Measurements from ENCODE around the gene LCE1E.

The LCE1E gene

DNA sequence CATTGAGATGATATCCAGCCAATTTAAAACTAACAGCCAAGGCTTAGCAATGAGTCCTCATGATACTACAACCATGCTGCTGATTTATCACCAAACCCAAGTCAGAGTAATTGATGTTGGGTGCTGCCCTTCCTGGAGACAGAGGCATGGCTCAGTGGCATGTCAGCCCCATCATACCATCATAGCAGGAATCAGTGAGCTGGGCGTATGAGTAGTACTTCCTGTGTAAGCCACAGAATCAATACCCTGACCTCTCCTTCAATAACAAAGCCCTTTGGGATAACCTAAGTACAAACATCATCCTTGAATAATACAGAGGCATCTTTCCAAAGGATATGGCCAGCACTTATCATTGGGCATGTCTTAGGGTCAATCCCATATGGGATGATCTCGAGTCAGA lies 3.0 kb upstream of the LCE1E start:
- DNase-seq: no peak

DNA sequence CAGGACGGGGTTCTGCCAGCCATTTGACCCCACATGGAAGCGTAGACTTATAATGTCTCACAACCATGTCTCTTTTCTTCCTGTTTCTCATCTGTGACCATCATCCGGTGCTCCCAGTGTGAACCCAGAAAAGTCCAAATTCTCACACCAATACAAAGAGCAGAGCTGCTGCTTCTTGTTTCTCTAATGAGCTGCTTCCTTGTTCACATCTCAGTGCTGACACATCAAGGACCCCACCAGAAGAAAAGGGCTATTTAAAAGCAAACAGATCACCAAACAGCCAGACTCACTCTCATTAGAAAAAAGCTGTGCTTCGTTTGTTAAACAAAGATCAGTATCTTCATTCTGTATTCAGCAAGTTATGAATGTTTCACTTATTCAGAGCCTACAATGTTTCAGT lies 9.6 kb downstream of the LCE1E start:
- DNase-seq: no peak

DNA sequence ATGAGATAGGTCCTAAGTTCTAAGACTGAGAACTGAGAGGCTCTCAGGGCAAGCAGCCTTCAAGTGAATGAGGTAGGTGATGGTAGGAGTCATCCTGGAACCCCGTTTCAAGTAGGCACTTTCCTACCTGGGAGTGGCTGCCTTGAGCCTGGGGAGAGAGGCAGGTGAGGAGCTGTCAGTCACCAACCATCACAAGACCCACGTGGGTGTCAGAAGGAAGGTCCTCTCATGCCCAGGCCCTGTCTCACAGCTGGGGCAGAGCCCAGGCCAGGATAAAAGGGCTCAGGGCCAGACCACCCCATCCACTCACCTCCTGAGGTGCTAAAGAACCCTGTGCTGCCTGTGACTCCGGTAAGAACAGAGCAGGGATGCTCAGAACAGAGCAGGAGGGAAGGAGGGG lies 10.4 kb downstream of the LCE1E start, which contains the start of gene LCE1D:
Gene LCE1D (plus strand): TSS at position 301 of the 400 bp plus-strand sequence. CDS start 1,074 bp downstream, outside the sequence.
- DNase-seq: no peak

DNA sequence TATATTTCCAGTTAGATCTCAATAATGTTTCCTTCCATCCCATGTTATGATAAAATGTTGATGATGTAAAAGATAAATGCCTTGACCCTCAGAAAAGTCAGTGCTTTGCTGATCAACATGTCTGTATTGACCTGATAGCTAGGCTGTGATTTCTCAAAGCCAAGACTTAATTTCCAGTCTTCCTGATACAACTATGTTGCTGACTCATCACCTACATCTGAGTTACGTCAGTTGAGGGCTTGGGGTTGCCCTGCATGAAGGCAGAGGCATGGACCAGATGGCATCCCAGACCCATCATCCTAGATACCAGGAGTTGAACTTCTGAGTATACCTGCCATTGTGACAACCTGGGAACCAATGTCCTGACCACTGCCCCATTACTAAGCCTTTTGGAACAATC lies 15.3 kb downstream of the LCE1E start:
- no peak for DNase-seq

DNA sequence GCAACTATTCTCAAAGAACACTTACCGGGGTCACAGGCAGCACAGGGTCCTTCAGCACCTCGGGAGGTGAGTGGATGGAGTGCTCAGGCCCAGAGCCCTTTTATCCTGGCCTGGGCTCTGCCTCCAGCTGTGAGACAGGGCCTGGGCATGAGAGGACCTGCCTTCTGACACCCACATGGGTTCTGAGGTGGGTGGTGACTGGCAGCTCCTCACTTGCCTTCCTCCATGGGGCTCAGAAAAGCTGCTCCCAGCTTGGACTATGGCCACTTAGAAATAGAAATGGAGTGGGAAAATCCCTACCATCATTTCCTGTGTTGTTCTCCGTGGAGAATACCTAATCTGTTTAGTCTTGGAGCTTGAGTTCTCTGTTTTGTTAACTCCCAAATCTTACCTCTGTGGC lies 20.5 kb downstream of the LCE1E start, which contains the start of gene LCE1C:
Gene LCE1C (minus strand): TSS at position 76 of the 400 bp plus-strand sequence. CDS start 1,173 bp downstream, outside the sequence.
- no peak for DNase-seq

DNA sequence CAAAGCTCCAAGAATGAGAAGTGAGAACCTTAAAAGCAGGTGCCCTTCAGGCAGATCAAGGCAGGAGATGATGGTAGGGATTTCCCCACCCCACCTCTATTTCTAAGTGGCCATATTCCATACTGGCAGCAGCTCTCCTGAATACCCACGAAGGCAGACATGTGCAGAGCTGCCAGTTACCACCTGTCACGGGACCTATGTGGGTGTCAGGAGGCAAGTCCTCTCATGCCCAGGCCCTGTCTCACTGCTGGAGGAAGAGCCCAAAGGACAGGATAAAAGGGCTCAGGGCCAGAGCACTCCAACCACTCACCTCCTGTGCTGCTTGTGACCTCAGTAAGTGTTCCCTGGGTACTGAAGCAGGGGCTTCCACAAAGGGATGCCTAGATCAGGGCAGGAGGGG lies 25.0 kb downstream of the LCE1E start:
- no peak for DNase-seq

DNA sequence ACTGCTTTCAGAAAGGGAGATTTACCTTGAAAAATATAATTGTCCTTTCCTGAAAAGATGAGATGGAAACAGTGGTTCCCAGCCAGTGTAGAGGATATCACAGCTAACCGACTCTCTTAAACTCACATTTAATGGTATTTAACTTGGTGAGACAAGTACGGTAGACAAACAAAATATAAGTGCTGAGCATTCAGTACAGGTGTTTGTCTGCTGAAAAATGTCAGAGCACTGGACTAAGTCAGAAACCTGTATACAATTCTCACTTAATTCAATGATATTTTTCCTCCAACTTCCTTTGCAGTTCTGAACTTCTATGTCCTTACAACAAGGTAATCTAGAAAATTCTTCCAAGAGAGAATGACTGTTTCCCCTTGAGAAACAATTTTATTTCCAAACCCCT lies 25.6 kb downstream of the LCE1E start, which contains the start of gene LCE1B:
Gene LCE1B (plus strand): TSS at position 301 of the 400 bp plus-strand sequence. CDS start 476 bp downstream, outside the sequence.
- no peak for DNase-seq

DNA sequence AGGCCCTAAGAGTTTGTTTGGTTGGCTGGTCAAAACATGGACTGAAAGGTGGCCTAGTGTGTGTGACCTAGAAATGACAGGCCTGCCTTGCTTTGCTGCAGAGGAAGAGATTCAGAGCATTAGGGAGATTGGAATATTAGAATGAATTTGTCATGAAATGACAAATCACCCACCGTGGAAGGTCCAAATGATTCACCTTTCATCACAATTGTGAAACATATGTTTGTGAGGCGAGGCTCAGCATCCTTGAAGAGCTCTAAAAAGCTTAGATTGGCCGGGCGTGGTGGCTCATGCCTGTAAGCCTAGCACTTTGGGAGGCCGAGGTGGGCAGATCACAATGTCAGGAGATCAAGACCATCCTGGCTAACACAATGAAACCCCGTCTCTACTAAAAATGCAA lies 31.3 kb downstream of the LCE1E start:
- no peak for DNase-seq

DNA sequence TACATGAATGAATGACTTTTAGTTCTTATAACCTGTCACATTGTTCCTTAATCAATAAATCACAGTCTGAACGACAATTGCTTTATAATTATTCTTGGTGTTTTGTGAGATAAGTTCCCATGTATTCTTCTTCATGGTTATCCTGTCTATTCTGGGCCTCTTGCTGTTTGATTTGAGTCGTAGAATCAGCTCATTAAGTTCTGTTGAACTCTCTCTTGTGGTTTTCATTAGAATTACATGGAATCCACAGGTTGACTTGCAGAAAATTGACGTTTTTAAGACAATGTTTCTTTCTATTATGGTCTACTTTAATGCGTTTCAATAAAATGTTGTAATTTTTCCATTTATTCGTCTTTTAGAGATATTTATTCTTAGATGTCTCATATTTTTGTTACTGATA lies 37.2 kb downstream of the LCE1E start:
- no peak for DNase-seq

DNA sequence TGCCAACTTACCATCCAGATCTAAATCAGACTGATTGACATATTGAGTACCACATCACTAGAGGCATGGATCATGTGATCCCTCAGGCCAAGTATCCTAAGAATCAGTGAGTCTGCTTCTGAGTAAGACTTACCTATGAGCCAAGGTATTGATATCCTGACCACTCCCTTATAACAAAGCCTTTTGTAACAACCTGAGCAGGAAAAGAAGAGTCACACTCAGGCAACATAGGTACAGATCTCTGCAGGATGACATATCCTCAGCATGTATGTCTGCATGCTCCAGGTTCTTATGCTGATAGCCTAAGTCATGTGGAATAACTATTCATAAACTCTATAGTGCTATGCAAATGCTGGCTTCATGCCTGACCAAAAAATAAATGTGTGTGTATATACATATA lies 38.9 kb downstream of the LCE1E start:
- DNase-seq: no peak

DNA sequence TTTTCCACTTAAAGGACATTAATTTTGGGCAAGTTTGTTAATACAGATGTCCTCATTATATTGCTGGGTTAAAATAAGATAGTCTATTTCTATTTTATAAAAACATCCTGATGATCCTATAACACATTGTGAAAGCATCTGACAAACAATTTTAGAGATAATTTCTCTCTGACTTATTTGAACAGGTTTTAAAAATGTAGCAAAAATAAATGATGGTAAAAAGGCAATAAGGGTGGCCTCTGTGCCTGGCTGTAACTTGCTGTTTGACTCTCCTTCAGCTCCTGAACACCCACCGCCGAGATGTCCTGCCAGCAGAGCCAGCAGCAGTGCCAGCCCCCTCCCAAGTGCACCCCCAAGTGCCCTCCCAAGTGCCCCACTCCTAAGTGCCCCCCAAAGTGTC lies 41.1 kb downstream of the LCE1E start, which contains the start of gene LCE1A:
Gene LCE1A (plus strand): TSS at position 301 of the 400 bp plus-strand sequence. CDS start 0 bp downstream, at position 301.
- DNase-seq: no peak

DNA sequence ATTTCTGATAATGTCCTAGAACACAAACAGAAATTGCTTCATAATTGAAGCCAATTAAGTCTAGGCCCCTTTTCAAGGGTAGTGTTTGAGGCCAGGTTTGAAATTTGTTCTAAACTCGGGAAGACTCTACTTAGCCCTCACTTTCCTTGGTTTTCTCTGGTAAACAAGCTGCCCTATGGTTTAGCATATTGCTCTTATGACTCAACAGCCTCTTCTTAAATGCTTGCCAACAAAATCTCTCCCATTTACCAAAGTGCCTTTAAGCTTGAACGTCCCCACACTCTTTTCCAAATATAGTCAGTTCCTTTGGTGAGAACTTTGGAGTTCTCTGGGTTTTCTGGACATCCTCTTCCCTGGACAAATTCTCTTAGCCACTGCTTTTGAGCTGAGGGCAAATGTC lies 50.8 kb downstream of the LCE1E start:
- no peak for DNase-seq

Data from suppressor macrophage treated with lipopolysaccharide for 1 hour (primary cell).